WTC11 (cell line): ENCODE data around the gene INAFM2. TPM values are rescaled to one million over a fixed set of nuclear protein-coding genes. Genes with fewer than 3 reads are reported as not detected.
A peak's percentile ranks its signal among the peaks of the same experiment; 100 is the strongest.

Experiments used
- ARID4B ChIP-seq: sonication (generic); formaldehyde crosslinking; IDR thresholded peaks from 2 replicates; pipeline ENCODE4 v1.8.0; 2023; ENCODE audit warnings: missing genetic modification reagents, mild to moderate bottlenecking, borderline replicate concordance
- CREB1 ChIP-seq: sonication (generic); formaldehyde crosslinking; IDR thresholded peaks from 2 replicates; pipeline ENCODE4 v1.8.0; 2023; ENCODE audit warnings: mild to moderate bottlenecking, missing genetic modification reagents
- E2F4 ChIP-seq: sonication (generic); formaldehyde crosslinking; IDR thresholded peaks from 2 replicates; pipeline ENCODE4 v1.8.1; 2022; ENCODE audit warnings: low read depth, mild to moderate bottlenecking, moderate library complexity, missing genetic modification reagents, borderline replicate concordance
- E2F5 ChIP-seq: sonication (generic); formaldehyde crosslinking; IDR thresholded peaks from 2 replicates; pipeline ENCODE4 v1.8.1; 2022; ENCODE audit warnings: mild to moderate bottlenecking, moderate library complexity, missing genetic modification reagents
- EMX1 ChIP-seq: fragments of 250-450 bp; sonication (Bioruptor Pico); IDR thresholded peaks from 2 replicates; pipeline ENCODE4 v1.8.0; 2021; ENCODE audit warnings: mild to moderate bottlenecking
- FOXJ3 ChIP-seq: sonication (generic); formaldehyde crosslinking; IDR thresholded peaks from 2 replicates; pipeline ENCODE4 v1.9.0; 2021; ENCODE audit warnings: missing genetic modification reagents, mild to moderate bottlenecking, borderline replicate concordance
- GRHL2 ChIP-seq: fragments of 250-450 bp; sonication (Bioruptor Pico); IDR thresholded peaks from 2 replicates; pipeline ENCODE4 v1.8.0; 2022; ENCODE audit warnings: mild to moderate bottlenecking, moderate library complexity; ENCODE audit not compliant: insufficient replicate concordance, severe bottlenecking
- GTF2I ChIP-seq: fragments of 250-450 bp; sonication (Bioruptor Pico); conservative IDR thresholded peaks from 2 replicates; pipeline ENCODE4 v1.4.0; 2021; ENCODE audit warnings: mild to moderate bottlenecking
- IRF1 ChIP-seq: sonication (generic); formaldehyde crosslinking; IDR thresholded peaks from 2 replicates; pipeline ENCODE4 v1.8.0; 2023; ENCODE audit warnings: missing genetic modification reagents
- NR2C2 ChIP-seq: sonication (generic); formaldehyde crosslinking; IDR thresholded peaks from 2 replicates; pipeline ENCODE4 v1.8.0; 2022; ENCODE audit warnings: mild to moderate bottlenecking, missing genetic modification reagents
- NR3C1 ChIP-seq: sonication (generic); formaldehyde crosslinking; conservative IDR thresholded peaks from 2 replicates; pipeline ENCODE4 v1.8.1; 2023; ENCODE audit warnings: low read depth, mild to moderate bottlenecking, missing genetic modification reagents
- OVOL2 ChIP-seq: fragments of 250-450 bp; sonication (Bioruptor Pico); IDR thresholded peaks from 2 replicates; pipeline ENCODE4 v1.9.0; 2021; ENCODE audit warnings: mild to moderate bottlenecking, borderline replicate concordance
- RELA ChIP-seq: sonication (generic); formaldehyde crosslinking; IDR thresholded peaks from 2 replicates; pipeline ENCODE4 v1.8.1; 2022; ENCODE audit warnings: missing genetic modification reagents, mild to moderate bottlenecking, borderline replicate concordance
- SMAD4 ChIP-seq: sonication (generic); formaldehyde crosslinking; IDR thresholded peaks from 2 replicates; pipeline ENCODE4 v1.8.0; 2022; ENCODE audit warnings: mild to moderate bottlenecking, missing genetic modification reagents
- SP1 ChIP-seq: sonication (generic); formaldehyde crosslinking; conservative IDR thresholded peaks from 2 replicates; pipeline ENCODE4 v1.8.1; 2022; ENCODE audit warnings: missing genetic modification reagents
- STAT6 ChIP-seq: sonication (generic); formaldehyde crosslinking; conservative IDR thresholded peaks from 2 replicates; pipeline ENCODE4 v1.8.1; 2023; ENCODE audit warnings: mild to moderate bottlenecking, low read depth, missing genetic modification reagents, moderate library complexity
- USF2 ChIP-seq: sonication (generic); formaldehyde crosslinking; IDR thresholded peaks from 2 replicates; pipeline ENCODE4 v1.8.1; 2023; ENCODE audit warnings: mild to moderate bottlenecking, missing genetic modification reagents, moderate library complexity
- ZBTB43 ChIP-seq: sonication (generic); formaldehyde crosslinking; IDR thresholded peaks from 2 replicates; pipeline ENCODE4 v1.8.1; 2023; ENCODE audit warnings: mild to moderate bottlenecking, missing genetic modification reagents
- ZNF263 ChIP-seq: sonication (generic); formaldehyde crosslinking; IDR thresholded peaks from 2 replicates; pipeline ENCODE4 v1.8.1; 2022; ENCODE audit warnings: low read depth, mild to moderate bottlenecking, moderate library complexity, missing genetic modification reagents
- ZNF396 ChIP-seq: fragments of 250-450 bp; sonication (Bioruptor Pico); IDR thresholded peaks from 2 replicates; pipeline ENCODE4 v1.8.0; 2021; ENCODE audit warnings: mild to moderate bottlenecking, moderate library complexity, borderline replicate concordance
- ZSCAN18 ChIP-seq: fragments of 250-450 bp; sonication (Bioruptor Pico); IDR thresholded peaks from 2 replicates; pipeline ENCODE4 v2.1.2; 2022; ENCODE audit warnings: mild to moderate bottlenecking, moderate library complexity
- total RNA-seq: library from RNA; stranded (reverse); gene quantifications from 3 replicates; pipeline ENCODE4 v1.2.3, GENCODE V29; 2021

INAFM2 gene
- total RNA-seq, 1 experiment from 2014 or later, result 34.2 TPM

- TF ChIP-seq ARID4B (CRISPR knock-in tag) (no peak), E2F5 (CRISPR knock-in tag) (no peak; the same call in 1 of the 2 replicates), ZNF396 (CRISPR knock-in tag) (no peak), ZBTB43 (0 out of 2 replicates have a peak, but pooled peaks have one; percentile 37), GRHL2 (CRISPR knock-in tag) (no peak), USF2 (no peak), ZNF263 (CRISPR knock-in tag) (no peak), OVOL2 (no peak), SP1 (CRISPR knock-in tag) (no peak; the same call in 1 of the 2 replicates), STAT6 (CRISPR knock-in tag) (no peak), NR2C2 (no peak), ZSCAN18 (CRISPR knock-in tag) (no peak), FOXJ3 (CRISPR knock-in tag) (no peak), IRF1 (0 out of 2 replicates have a peak, but pooled peaks have one; percentile 14), NR3C1 (no peak), GTF2I (CRISPR knock-in tag) (no peak), CREB1 (CRISPR knock-in tag) (no peak), SMAD4 (CRISPR knock-in tag) (no peak), RELA (CRISPR knock-in tag) (no peak; the same call in 1 of the 2 replicates), E2F4 (CRISPR knock-in tag) (0 out of 2 replicates have a peak, but pooled peaks have one; percentile 39), EMX1 (CRISPR knock-in tag) (no peak)
Measured at GRCh38 chr15:40357723-40358470, 34.4 kb downstream of the INAFM2 start, which contains the start of gene DISP2 (continued).
